GM12872 (cell line): ENCODE measurements around the gene AVPI1.

ENCODE experiments used
- CTCF ChIP-seq: IDR thresholded peaks from 3 replicates; pipeline ENCODE4 v1.5.1; 2011; ENCODE audit warnings: low read depth, mild to moderate bottlenecking, low read length, moderate library complexity; ENCODE audit not compliant: insufficient read depth

Gene AVPI1

GRCh38 chr10:97648562-97649404 lies 38.3 kb downstream of the AVPI1 start:
- no peak for TF ChIP-seq CTCF

GRCh38 chr10:97647556-97647955 lies 39.5 kb downstream of the AVPI1 start:
- no peak for TF ChIP-seq CTCF

- no peak for TF ChIP-seq CTCF
Observed at GRCh38 chr10:97644936-97645335, 42.1 kb downstream of the AVPI1 start.

GRCh38 chr10:97643441-97643985 lies 43.5 kb downstream of the AVPI1 start:
- no peak for TF ChIP-seq CTCF

- no peak for TF ChIP-seq CTCF
Observed at GRCh38 chr10:97640868-97641811, 45.9 kb downstream of the AVPI1 start.

GRCh38 chr10:97640174-97640867 lies 46.7 kb downstream of the AVPI1 start, which contains the start of gene PI4K2A:
Gene PI4K2A, plus strand, starts transcription at chr10:97640671. Its CDS starts 72 bp downstream, at chr10:97640743.
- no peak for TF ChIP-seq CTCF
